Renal cortex interstitium (tissue), 11 donors: ENCODE results near the gene C18orf54. TPM values are rescaled to one million over a fixed set of nuclear protein-coding genes. Genes with fewer than 3 reads are reported as not detected.
"Not testable (repeated sequence)": the region's sequence is repeated elsewhere in the genome, so short reads cannot be mapped to it uniquely, and the experiment has no call there.

ENCODE experiments used
- DNase-seq, 11 donors: peaks; one replicate each; pipeline ENCODE4 v3.0.0-alpha.2; 2013; ENCODE audit warnings: low read depth in 9 of 11, low spot score in 4 of 11; ENCODE audit errors: extremely low read depth in 1 of 11
- polyA plus RNA-seq, 3 donors: library from polyadenylated mRNA; unstranded; fragments of 120-200 nt; gene quantifications; one replicate each; pipeline ENCODE4 v1.2.1, GENCODE V29; 2013; ENCODE audit not compliant: insufficient read length in 3 of 3

C18orf54 gene
- polyA plus RNA-seq, 3 donors: 11.4 to 13.2 (median 12.8) TPM

- no peak for DNase-seq
Measured at GRCh38 chr18:54382076-54382475, 24.4 kb downstream of the C18orf54 start.

GRCh38 chr18:54382733-54383252 lies 25.1 kb downstream of the C18orf54 start:
- no peak for DNase-seq

- no peak for DNase-seq
Measured at GRCh38 chr18:54386043-54386442, 28.3 kb downstream of the C18orf54 start.

- not testable (repeated sequence) for DNase-seq
Measured at GRCh38 chr18:54386800-54387495, 29.2 kb downstream of the C18orf54 start.

- no peak for DNase-seq
Measured at GRCh38 chr18:54387631-54388030, 29.9 kb downstream of the C18orf54 start.

- peak in 2 of 11 donors; percentile 3 to 8 for DNase-seq
Measured at GRCh38 chr18:54388203-54389142, 30.8 kb downstream of the C18orf54 start.

- DNase-seq: no peak
Measured at GRCh38 chr18:54389143-54389505, 31.4 kb downstream of the C18orf54 start.

GRCh38 chr18:54390838-54391237 lies 33.1 kb downstream of the C18orf54 start:
- no peak for DNase-seq

- DNase-seq: peak; percentile 34 to 69 (median 46)
Measured at GRCh38 chr18:54392543-54393023, 34.9 kb downstream of the C18orf54 start.

- DNase-seq: no peak
Measured at GRCh38 chr18:54393648-54394294, 36.1 kb downstream of the C18orf54 start.

GRCh38 chr18:54396760-54397159 lies 39.1 kb downstream of the C18orf54 start:
- DNase-seq: no peak

GRCh38 chr18:54405290-54405689 lies 47.6 kb downstream of the C18orf54 start:
- DNase-seq: no peak

- no peak for DNase-seq
Measured at GRCh38 chr18:54411781-54412180, 54.1 kb downstream of the C18orf54 start.

- DNase-seq: no peak
Measured at GRCh38 chr18:54415086-54415485, 57.4 kb downstream of the C18orf54 start.

GRCh38 chr18:54416436-54416835 lies 58.7 kb downstream of the C18orf54 start:
- no peak for DNase-seq

GRCh38 chr18:54423831-54424230 lies 66.1 kb downstream of the C18orf54 start:
- DNase-seq: no peak

- no peak for DNase-seq
Measured at GRCh38 chr18:54426085-54426665, 68.5 kb downstream of the C18orf54 start.
